Measurements from ENCODE around the gene VGLL4. TPM values are rescaled to one million over a fixed set of nuclear protein-coding genes. Genes with fewer than 3 reads are reported as not detected.
A peak's percentile ranks its signal among the peaks of the same experiment; 100 is the strongest.

The VGLL4 gene
- polyA plus RNA-seq, 3 donors, result 8.5 to 13.2 (median 10.0) TPM

DNA sequence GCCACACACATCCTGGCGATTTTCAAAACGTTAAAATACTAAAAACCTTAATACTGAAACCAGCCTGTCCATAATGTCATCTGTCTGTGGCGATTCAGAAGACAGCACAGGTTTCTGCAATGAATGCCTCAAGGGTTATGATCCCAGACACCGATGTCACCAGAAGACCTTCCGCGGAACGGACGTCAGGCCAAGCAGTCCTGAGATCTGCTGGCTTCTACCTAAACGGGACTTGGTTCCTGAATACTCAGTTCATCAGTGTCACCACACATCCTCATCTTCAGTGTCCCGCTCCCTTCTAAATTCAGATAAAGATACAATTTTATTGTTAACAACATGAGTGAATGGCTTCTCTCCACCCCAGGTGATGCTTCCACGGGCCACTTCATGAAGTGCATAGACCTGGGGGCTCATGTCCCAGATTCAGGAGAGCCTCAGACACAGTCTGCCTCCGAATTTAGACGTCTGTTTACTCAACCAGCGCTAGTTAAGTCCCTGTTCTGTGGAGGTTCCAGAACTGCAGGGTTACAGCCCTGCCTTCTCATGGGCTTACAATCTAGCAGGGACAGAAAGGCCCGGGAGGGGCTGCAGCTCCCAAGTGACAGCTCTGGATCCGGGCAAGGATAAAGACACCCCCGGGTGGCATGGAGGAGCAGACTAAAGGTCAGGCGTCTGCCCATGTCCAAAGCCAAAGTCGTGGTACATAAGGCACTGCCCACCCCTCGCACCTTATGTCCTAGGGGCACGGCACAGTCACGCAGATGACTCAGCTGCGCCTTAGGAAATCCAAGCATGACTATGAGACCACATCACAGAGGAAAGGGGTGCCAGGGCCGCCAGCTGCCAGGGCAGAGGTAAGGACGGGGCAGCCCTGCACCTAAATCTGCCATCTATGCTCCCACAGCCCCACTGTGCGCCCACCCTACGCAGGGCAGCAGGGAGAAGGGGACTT is 75.9 kb downstream of the VGLL4 start:
- peaks cover 71% of the 10 kb centered on the region for H4K20me1 ChIP-seq (ENCODE audit: insufficient read depth, low read length)
- Mint-ChIP-seq H3K27ac (peak overlapping the region in 6 of 7 donors; percentile 26 to 83 (median 52)), H3K9me3 (no peaks in the 10 kb centered on the region), H3K27me3 (ENCODE audit: low read depth in 3 of 3) (no peaks in the 10 kb centered on the region), H3K4me1 (peaks cover 22% of the 10 kb centered on the region), H3K36me3 (peaks cover 38 to 68% of the 10 kb centered on the region in 2 donors), H3K4me3 (no peak overlapping the region)
- peaks cover 15% of the 10 kb centered on the region in 2 donors for H3K4me1 ChIP-seq (ENCODE audit: control insufficient read depth in 1 of 2, insufficient read depth in 2 of 2, low read length in 2 of 2)
- intact Hi-C loops (cut with micrococcal nuclease), result no loop called here
- peak overlapping the region in 1 of 2 donors; percentile 11 for H3K27ac ChIP-seq (ENCODE audit: low read depth in 1 of 2, low read length in 2 of 2)
- H3K9me3 ChIP-seq (replicated peaks in 1 of 2; ENCODE audit: control insufficient read depth in 1 of 2, insufficient read depth in 1 of 2, low read length in 2 of 2), result no peaks in the 10 kb centered on the region
- H3K27me3 ChIP-seq (ENCODE audit: control insufficient read depth in 2 of 2, insufficient read depth in 2 of 2, low read length in 2 of 2), result no peaks in the 10 kb centered on the region
- no peak for DNase-seq
- WGBS (ENCODE audit: insufficient coverage), result 94% methylated on average over 18 of the region's 27 CpGs
- H3K9ac ChIP-seq (ENCODE audit: insufficient read depth, low read length, poor library complexity, severe bottlenecking), result no peak overlapping the region
- TF ChIP-seq, protein P1, sequence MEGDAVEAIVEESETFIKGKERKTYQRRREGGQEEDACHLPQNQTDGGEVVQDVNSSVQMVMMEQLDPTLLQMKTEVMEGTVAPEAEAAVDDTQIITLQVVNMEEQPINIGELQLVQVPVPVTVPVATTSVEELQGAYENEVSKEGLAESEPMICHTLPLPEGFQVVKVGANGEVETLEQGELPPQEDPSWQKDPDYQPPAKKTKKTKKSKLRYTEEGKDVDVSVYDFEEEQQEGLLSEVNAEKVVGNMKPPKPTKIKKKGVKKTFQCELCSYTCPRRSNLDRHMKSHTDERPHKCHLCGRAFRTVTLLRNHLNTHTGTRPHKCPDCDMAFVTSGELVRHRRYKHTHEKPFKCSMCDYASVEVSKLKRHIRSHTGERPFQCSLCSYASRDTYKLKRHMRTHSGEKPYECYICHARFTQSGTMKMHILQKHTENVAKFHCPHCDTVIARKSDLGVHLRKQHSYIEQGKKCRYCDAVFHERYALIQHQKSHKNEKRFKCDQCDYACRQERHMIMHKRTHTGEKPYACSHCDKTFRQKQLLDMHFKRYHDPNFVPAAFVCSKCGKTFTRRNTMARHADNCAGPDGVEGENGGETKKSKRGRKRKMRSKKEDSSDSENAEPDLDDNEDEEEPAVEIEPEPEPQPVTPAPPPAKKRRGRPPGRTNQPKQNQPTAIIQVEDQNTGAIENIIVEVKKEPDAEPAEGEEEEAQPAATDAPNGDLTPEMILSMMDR (IDR thresholded peaks at IDR 0.05), result no peak
- no peak overlapping the region for H2AFZ ChIP-seq (ENCODE audit: insufficient read depth, low read depth, low read length, poor library complexity, severe bottlenecking)
- H3K4me3 ChIP-seq (replicated peaks in 1 of 3; ENCODE audit: low read depth in 2 of 3, low read length in 3 of 3), result no peak overlapping the region
- H3K36me3 ChIP-seq (replicated peaks in 1 of 2; ENCODE audit: control insufficient read depth in 1 of 2, insufficient read depth in 2 of 2, low read length in 2 of 2), result peaks cover 17 to 65% of the 10 kb centered on the region in 2 donors
- peaks cover 44% of the 10 kb centered on the region for H3K79me2 ChIP-seq (ENCODE audit: insufficient read depth, low read length)
- no peak overlapping the region for H3K4me2 ChIP-seq (replicated peaks; ENCODE audit: extremely low read depth, low read length, poor library complexity, severe bottlenecking)

DNA sequence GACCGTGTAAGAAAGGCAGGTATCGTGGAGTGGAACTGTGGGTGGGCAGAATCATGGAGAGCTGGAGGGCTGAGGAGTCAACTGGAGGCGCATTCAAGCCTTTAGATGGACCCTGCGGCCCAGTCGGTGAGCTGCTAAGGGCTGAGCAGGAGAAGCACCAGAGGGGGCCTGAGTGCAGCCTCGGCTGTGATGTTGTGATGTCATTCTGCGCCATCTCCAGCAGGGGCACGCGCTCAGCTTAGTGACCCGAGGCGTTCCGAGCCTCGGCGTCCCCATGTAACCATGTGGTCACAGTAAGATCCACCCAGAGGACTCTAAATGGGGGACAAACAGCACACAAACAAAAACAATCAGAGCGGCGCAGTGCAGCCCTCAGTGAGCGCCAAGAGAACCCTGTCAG is 76.8 kb downstream of the VGLL4 start:
- Histone ChIP-seq H2AFZ (ENCODE audit: insufficient read depth, low read depth, low read length, poor library complexity, severe bottlenecking) (no peak overlapping the region), H3K27ac (ENCODE audit: low read depth in 1 of 2, low read length in 2 of 2) (no peak overlapping the region), H3K9ac (ENCODE audit: insufficient read depth, low read length, poor library complexity, severe bottlenecking) (no peak overlapping the region), H3K79me2 (ENCODE audit: insufficient read depth, low read length) (peaks cover 38% of the 10 kb centered on the region), H3K4me2 (replicated peaks; ENCODE audit: extremely low read depth, low read length, poor library complexity, severe bottlenecking) (no peak overlapping the region), H3K4me1 (ENCODE audit: control insufficient read depth in 1 of 2, insufficient read depth in 2 of 2, low read length in 2 of 2) (peaks cover 15% of the 10 kb centered on the region in 2 donors), H3K27me3 (ENCODE audit: control insufficient read depth in 2 of 2, insufficient read depth in 2 of 2, low read length in 2 of 2) (no peaks in the 10 kb centered on the region), H3K36me3 (replicated peaks in 1 of 2; ENCODE audit: control insufficient read depth in 1 of 2, insufficient read depth in 2 of 2, low read length in 2 of 2) (peaks cover 24 to 66% of the 10 kb centered on the region in 2 donors), H3K9me3 (replicated peaks in 1 of 2; ENCODE audit: control insufficient read depth in 1 of 2, insufficient read depth in 1 of 2, low read length in 2 of 2) (no peaks in the 10 kb centered on the region), H3K4me3 (replicated peaks in 1 of 3; ENCODE audit: low read depth in 2 of 3, low read length in 3 of 3) (no peak overlapping the region), H4K20me1 (ENCODE audit: insufficient read depth, low read length) (peaks cover 80% of the 10 kb centered on the region)
- peak overlapping the region in 4 of 7 donors; percentile 19 to 78 (median 74) for H3K27ac Mint-ChIP-seq
- peaks cover 22% of the 10 kb centered on the region for H3K4me1 Mint-ChIP-seq
- H3K4me3 Mint-ChIP-seq, result no peak overlapping the region
- peaks cover 40 to 69% of the 10 kb centered on the region in 2 donors for H3K36me3 Mint-ChIP-seq
- DNase-seq, result no peak
- no peaks in the 10 kb centered on the region for H3K27me3 Mint-ChIP-seq (ENCODE audit: low read depth in 3 of 3)
- H3K9me3 Mint-ChIP-seq, result no peaks in the 10 kb centered on the region
- intact Hi-C loops (cut with micrococcal nuclease), result no loop called here
- TF ChIP-seq, protein P1 (IDR thresholded peaks at IDR 0.05), result no peak
- WGBS (ENCODE audit: insufficient coverage), result 98% methylated on average over 12 of the region's 17 CpGs
